Measurements from ENCODE around the gene PAPPA. TPM values are rescaled to one million over a fixed set of nuclear protein-coding genes. Genes with fewer than 3 reads are reported as not detected.

PAPPA gene
- total RNA-seq, 1 experiment from 2014 or later = 0.17 TPM

GRCh38 chr9:116181853-116182610 is 28.4 kb downstream of the PAPPA start:
- Histone ChIP-seq H2BK5ac (ENCODE audit: insufficient read length, low read length) (no peak overlapping the region), H2BK12ac (ENCODE audit: insufficient read length, low read depth, low read length) (no peak overlapping the region), H3K23ac (ENCODE audit: insufficient read length, low read depth, low read length) (no peak overlapping the region), H2BK15ac (ENCODE audit: low read depth, low read length) (no peak overlapping the region), H3K56ac (ENCODE audit: insufficient read length, low read depth, low read length) (no peak overlapping the region), H3K18ac (ENCODE audit: insufficient read length, low read depth, low read length) (no peak overlapping the region), H3K4me1 (ENCODE audit: insufficient read depth, low read length) (no peaks in the 10 kb centered on the region), H3K27me3 (ENCODE audit: insufficient read depth, low read length) (peaks cover 2% of the 10 kb centered on the region; the same call in 1 of the 2 replicates), H2AK5ac (ENCODE audit: insufficient read length, low read length) (no peak overlapping the region), H4K8ac (replicated peaks; ENCODE audit: insufficient read length, low read depth, low read length) (no peak overlapping the region), H2BK120ac (ENCODE audit: low read depth, low read length, poor library complexity, severe bottlenecking) (no peak overlapping the region), H3K4me2 (ENCODE audit: insufficient read depth, insufficient read length, low read length) (no peak overlapping the region), H3K14ac (ENCODE audit: insufficient read depth, low read length) (no peak overlapping the region), H2BK20ac (ENCODE audit: low read depth, low read length, poor library complexity, severe bottlenecking) (no peak overlapping the region), H3K79me1 (ENCODE audit: insufficient read depth, low read depth, low read length, poor library complexity, severe bottlenecking) (no peaks in the 10 kb centered on the region), H3K79me2 (ENCODE audit: insufficient read depth, low read length) (no peaks in the 10 kb centered on the region), H2AFZ (ENCODE audit: low read length) (no peak overlapping the region), H4K91ac (ENCODE audit: insufficient read length, low read depth, low read length) (no peak overlapping the region), H4K20me1 (ENCODE audit: control insufficient read depth, insufficient read depth, insufficient read length) (no peaks in the 10 kb centered on the region), H3K9me3 (ENCODE audit: control insufficient read depth, low read depth, low read length) (no peaks in the 10 kb centered on the region), H3T11ph (ENCODE audit: low read length) (no peak overlapping the region), H3K9ac (ENCODE audit: extremely low read depth, insufficient read length, low read length) (no peak overlapping the region), H3K23me2 (ENCODE audit: insufficient read length, low read depth, low read length, poor library complexity, severe bottlenecking) (no peaks in the 10 kb centered on the region), H3K4ac (ENCODE audit: low read depth, low read length) (no peak overlapping the region), H4K5ac (ENCODE audit: insufficient read length, low read depth, low read length) (no peak overlapping the region), H3K27ac (ENCODE audit: insufficient read length, low read depth, low read length) (no peak overlapping the region)
- DNase-seq = no peak
- Mint-ChIP-seq H3K27ac (no peak overlapping the region), H3K4me1 (peaks cover 3 to 5% of the 10 kb centered on the region in 2 experiments; a peak in 1 of 4 replicates), H3K4me3 (no peak overlapping the region), H3K9me3 (no peaks in the 10 kb centered on the region), H3K27me3 (ENCODE audit: low read depth) (peaks cover 30% of the 10 kb centered on the region), H3K36me3 (ENCODE audit: insufficient read depth in 1 of 3, low read depth in 3 of 3) (no peaks in the 10 kb centered on the region)
- WGBS (ENCODE audit: extremely low coverage, insufficient read length, low lambda C conversion rate) = no CpG with 5 or more reads among the region's 3 CpGs
- TF ChIP-seq, protein P1, sequence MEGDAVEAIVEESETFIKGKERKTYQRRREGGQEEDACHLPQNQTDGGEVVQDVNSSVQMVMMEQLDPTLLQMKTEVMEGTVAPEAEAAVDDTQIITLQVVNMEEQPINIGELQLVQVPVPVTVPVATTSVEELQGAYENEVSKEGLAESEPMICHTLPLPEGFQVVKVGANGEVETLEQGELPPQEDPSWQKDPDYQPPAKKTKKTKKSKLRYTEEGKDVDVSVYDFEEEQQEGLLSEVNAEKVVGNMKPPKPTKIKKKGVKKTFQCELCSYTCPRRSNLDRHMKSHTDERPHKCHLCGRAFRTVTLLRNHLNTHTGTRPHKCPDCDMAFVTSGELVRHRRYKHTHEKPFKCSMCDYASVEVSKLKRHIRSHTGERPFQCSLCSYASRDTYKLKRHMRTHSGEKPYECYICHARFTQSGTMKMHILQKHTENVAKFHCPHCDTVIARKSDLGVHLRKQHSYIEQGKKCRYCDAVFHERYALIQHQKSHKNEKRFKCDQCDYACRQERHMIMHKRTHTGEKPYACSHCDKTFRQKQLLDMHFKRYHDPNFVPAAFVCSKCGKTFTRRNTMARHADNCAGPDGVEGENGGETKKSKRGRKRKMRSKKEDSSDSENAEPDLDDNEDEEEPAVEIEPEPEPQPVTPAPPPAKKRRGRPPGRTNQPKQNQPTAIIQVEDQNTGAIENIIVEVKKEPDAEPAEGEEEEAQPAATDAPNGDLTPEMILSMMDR (conservative IDR thresholded peaks at IDR 0.05) = no peak

Data from H9 (cell line).